ENCODE results near the gene LYAR.

LYAR gene

GRCh38 chr4:4288098-4288497, 1.9 kb downstream of the LYAR start:
- peaks cover 89% of the 10 kb centered on the region for H3K79me2 ChIP-seq (ENCODE audit: insufficient read depth, low read length)
- H3K4me2 ChIP-seq (ENCODE audit: low read depth, low read length, poor library complexity, severe bottlenecking) = peak overlapping the region; percentile 87

GRCh38 chr4:4284827-4285618, 4.9 kb downstream of the LYAR start:
- Histone ChIP-seq H3K4me3 (ENCODE audit: low read length, poor library complexity, severe bottlenecking) (peak overlapping the region; percentile 42), H3K9ac (ENCODE audit: low read depth, low read length, poor library complexity, severe bottlenecking) (peak overlapping the region; percentile 47), H3K9me2 (replicated peaks; ENCODE audit: low read depth, low read length) (no peaks in the 10 kb centered on the region), H3K4me2 (ENCODE audit: low read depth, low read length, poor library complexity, severe bottlenecking) (peak overlapping the region; percentile 67), H3K4me1 (ENCODE audit: insufficient read depth, low read length, poor library complexity, severe bottlenecking) (peaks cover 52% of the 10 kb centered on the region), H3K79me2 (ENCODE audit: insufficient read depth, low read length) (peaks cover 68% of the 10 kb centered on the region), H3K27me3 (ENCODE audit: insufficient read depth, low read length, poor library complexity, severe bottlenecking) (no peaks in the 10 kb centered on the region), H4K20me1 (ENCODE audit: insufficient read depth, low read length, poor library complexity, severe bottlenecking) (peaks cover 3% of the 10 kb centered on the region), H3F3A (ENCODE audit: low read depth) (no peaks in the 10 kb centered on the region), H2AFZ (ENCODE audit: low read length) (no peak overlapping the region), H3K9me3 (ENCODE audit: insufficient read depth, low read depth, low read length) (no peaks in the 10 kb centered on the region), H3K36me3 (ENCODE audit: insufficient read depth, low read length) (peaks cover 41% of the 10 kb centered on the region; the same call in 1 of the 2 replicates)
- no peak for TF ChIP-seq EZH2phosphoT487 (IDR thresholded peaks at IDR 0.05; ENCODE audit: borderline replicate concordance)
- no peak for TF ChIP-seq CTCF (conservative IDR thresholded peaks at IDR 0.05; ENCODE audit: low read length)

More at GRCh38 chr4:4288098-4288497, 1.9 kb downstream of the LYAR start:
- Histone ChIP-seq H3K9ac (ENCODE audit: low read depth, low read length, poor library complexity, severe bottlenecking) (peak overlapping the region; percentile 49), H3F3A (ENCODE audit: low read depth) (no peaks in the 10 kb centered on the region), H3K4me3 (ENCODE audit: low read length, poor library complexity, severe bottlenecking) (peak overlapping the region; percentile 92), H3K27me3 (ENCODE audit: insufficient read depth, low read length, poor library complexity, severe bottlenecking) (no peaks in the 10 kb centered on the region), H3K36me3 (ENCODE audit: insufficient read depth, low read length) (peaks cover 12% of the 10 kb centered on the region; the same call in 1 of the 2 replicates), H3K9me3 (ENCODE audit: insufficient read depth, low read depth, low read length) (no peaks in the 10 kb centered on the region), H4K20me1 (ENCODE audit: insufficient read depth, low read length, poor library complexity, severe bottlenecking) (peaks cover 14% of the 10 kb centered on the region), H3K4me1 (ENCODE audit: insufficient read depth, low read length, poor library complexity, severe bottlenecking) (peaks cover 68% of the 10 kb centered on the region), H2AFZ (ENCODE audit: low read length) (no peak overlapping the region), H3K9me2 (replicated peaks; ENCODE audit: low read depth, low read length) (no peaks in the 10 kb centered on the region)
- TF ChIP-seq EZH2phosphoT487 (IDR thresholded peaks at IDR 0.05; ENCODE audit: borderline replicate concordance) = no peak
- no peak for TF ChIP-seq CTCF (conservative IDR thresholded peaks at IDR 0.05; ENCODE audit: low read length)

- H3K79me2 ChIP-seq (ENCODE audit: insufficient read depth, low read length) = peaks cover 37% of the 10 kb centered on the region
- no peaks in the 10 kb centered on the region for H3K27me3 ChIP-seq (ENCODE audit: insufficient read depth, low read length, poor library complexity, severe bottlenecking)
- H3K4me2 ChIP-seq (ENCODE audit: low read depth, low read length, poor library complexity, severe bottlenecking) = no peak overlapping the region
- no peak overlapping the region for H2AFZ ChIP-seq (ENCODE audit: low read length)
- H3K36me3 ChIP-seq (ENCODE audit: insufficient read depth, low read length) = peaks cover 69% of the 10 kb centered on the region; the same call in 1 of the 2 replicates
- H3K9me3 ChIP-seq (ENCODE audit: insufficient read depth, low read depth, low read length) = no peaks in the 10 kb centered on the region
- no peak for TF ChIP-seq EZH2phosphoT487 (IDR thresholded peaks at IDR 0.05; ENCODE audit: borderline replicate concordance)
- TF ChIP-seq CTCF (conservative IDR thresholded peaks at IDR 0.05; ENCODE audit: low read length) = no peak
- no peak overlapping the region for H3K4me3 ChIP-seq (ENCODE audit: low read length, poor library complexity, severe bottlenecking)
- H3F3A ChIP-seq (ENCODE audit: low read depth) = no peaks in the 10 kb centered on the region
- H4K20me1 ChIP-seq (ENCODE audit: insufficient read depth, low read length, poor library complexity, severe bottlenecking) = no peaks in the 10 kb centered on the region
- peaks cover 28% of the 10 kb centered on the region for H3K4me1 ChIP-seq (ENCODE audit: insufficient read depth, low read length, poor library complexity, severe bottlenecking)
- H3K9ac ChIP-seq (ENCODE audit: low read depth, low read length, poor library complexity, severe bottlenecking) = no peak overlapping the region
- no peaks in the 10 kb centered on the region for H3K9me2 ChIP-seq (replicated peaks; ENCODE audit: low read depth, low read length)
Observed at GRCh38 chr4:4281787-4282186, 8.2 kb downstream of the LYAR start.
